ENCODE measurements around the gene GOT2.
"Not testable (repeated sequence)": the region's sequence is repeated elsewhere in the genome, so short reads cannot be mapped to it uniquely, and the experiment has no call there.

Gene GOT2

DNA sequence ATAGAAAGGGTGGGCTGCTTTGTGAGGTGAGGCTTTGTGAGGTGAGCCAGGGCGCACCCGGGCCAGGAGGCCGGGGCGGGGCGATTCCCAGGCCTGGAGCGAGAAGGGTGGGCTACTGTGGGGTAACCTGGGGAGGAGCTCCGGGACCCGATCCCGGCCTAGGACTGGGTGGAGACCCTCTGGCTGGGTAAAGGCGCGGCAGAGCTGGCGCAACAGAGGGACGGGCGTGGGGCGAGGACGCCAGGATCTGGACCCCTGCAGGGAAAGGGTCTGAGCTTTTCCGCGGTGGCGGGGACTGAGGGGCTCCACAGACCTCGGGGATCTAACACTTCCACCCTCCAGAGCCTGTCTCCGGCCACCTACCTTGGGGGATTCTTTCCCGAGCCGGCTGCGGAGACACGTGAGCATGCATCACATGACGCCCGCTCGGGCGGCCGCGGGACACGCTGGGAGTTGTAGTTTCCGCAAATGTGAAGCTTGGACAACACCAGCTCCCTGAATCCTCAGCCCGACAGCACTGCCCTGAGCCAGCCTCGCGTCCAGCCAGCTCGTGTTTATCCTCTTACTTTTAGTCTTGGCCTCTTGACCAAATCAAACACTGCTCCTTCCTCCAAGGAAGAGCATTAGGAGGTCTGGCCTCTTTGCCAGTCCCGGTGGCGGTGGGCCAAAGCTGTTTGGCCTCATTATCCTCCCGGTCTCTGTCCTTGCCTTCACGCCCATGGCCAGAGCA is 49.6 kb downstream of the GOT2 start, which contains the start of gene SLC38A7:
TSS of gene SLC38A7 (minus strand) at position 417 of the 730 bp plus-strand sequence. CDS start 4,644 bp downstream, outside the sequence.
- Mint-ChIP-seq H3K4me3 (peak within 1 kb of the TSS; percentile 88), H3K4me1 (ENCODE audit: low read depth) (peaks cover 21% of the 10 kb centered on the region), H3K27ac (peak within 1 kb of the TSS; percentile 65), H3K9me3 (no peaks in the 10 kb centered on the region), H3K27me3 (peaks cover under 1% of the 10 kb centered on the region), H3K36me3 (ENCODE audit: low read depth) (no peaks in the 10 kb centered on the region)

DNA sequence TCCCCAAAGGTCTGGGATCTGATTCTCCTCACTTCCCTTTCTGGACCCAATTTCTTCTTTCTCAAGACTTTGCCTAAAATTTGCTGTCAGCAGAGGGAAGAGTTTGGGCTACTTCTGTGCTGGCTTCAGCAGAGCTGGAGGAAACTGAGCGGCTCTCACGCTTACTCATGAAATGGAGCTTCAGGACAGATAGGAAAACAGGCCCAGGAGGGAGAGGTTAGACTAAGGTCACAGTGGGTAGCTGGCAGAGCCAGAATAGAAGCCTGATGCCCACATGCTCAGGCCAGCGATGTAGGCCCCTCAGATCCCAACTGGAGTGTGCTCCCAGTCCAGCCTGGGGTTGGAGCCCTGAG is 50.1 kb downstream of the GOT2 start:
- H3K4me1 Mint-ChIP-seq (ENCODE audit: low read depth) = peaks cover 21% of the 10 kb centered on the region
- no peaks in the 10 kb centered on the region for H3K27me3 Mint-ChIP-seq
- H3K4me3 Mint-ChIP-seq = peak overlapping the region; percentile 88
- H3K36me3 Mint-ChIP-seq (ENCODE audit: low read depth) = no peaks in the 10 kb centered on the region
- H3K27ac Mint-ChIP-seq = peak overlapping the region; percentile 65
- H3K9me3 Mint-ChIP-seq = no peaks in the 10 kb centered on the region

DNA sequence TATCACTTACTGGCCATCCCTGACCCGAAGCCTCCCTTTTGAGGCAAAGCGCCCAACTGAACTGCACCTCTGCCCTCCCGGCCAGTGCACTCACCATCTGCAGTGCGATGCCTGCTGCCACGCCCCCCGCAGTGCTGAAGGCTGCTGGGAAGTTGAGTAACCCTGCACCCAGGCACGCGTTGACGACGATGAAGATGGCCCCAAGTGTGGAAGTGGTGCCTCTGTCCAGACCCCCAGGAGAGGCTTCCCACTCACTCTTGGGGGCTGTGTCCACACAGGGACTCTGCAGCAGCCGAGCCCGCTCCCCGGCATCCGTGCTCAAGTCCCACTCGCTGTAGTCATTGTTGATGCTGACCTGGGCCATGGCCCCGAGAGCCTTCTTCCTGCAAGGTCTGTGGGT is 54.4 kb downstream of the GOT2 start:
- no peaks in the 10 kb centered on the region for H3K9me3 Mint-ChIP-seq
- H3K27me3 Mint-ChIP-seq = no peaks in the 10 kb centered on the region
- H3K27ac Mint-ChIP-seq = no peak overlapping the region
- H3K36me3 Mint-ChIP-seq (ENCODE audit: low read depth) = no peaks in the 10 kb centered on the region
- H3K4me1 Mint-ChIP-seq (ENCODE audit: low read depth) = peaks cover 17% of the 10 kb centered on the region
- no peak overlapping the region for H3K4me3 Mint-ChIP-seq

DNA sequence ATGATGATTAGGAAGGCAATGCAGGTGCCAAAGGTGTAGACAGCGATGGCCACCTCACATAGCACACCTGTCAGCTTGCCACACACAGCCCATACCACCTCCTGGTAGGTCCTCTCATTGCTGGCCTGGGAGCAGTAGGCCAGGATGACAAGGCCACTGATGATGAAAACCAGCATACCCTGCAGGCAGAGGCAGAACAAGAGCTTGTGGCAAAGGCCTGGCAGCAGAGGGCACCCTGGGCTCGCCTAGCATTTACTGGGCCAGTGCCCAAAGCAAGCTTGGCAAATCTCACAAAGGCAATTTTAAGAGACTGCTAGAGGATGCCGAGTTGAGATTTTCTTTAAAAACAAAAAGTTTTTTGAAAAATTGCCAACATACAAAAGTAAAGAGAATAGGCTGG is 55.4 kb downstream of the GOT2 start:
- H3K9me3 Mint-ChIP-seq = no peaks in the 10 kb centered on the region
- no peak overlapping the region for H3K27ac Mint-ChIP-seq
- H3K4me1 Mint-ChIP-seq (ENCODE audit: low read depth) = peaks cover 9% of the 10 kb centered on the region
- H3K4me3 Mint-ChIP-seq = no peak overlapping the region
- H3K27me3 Mint-ChIP-seq = no peaks in the 10 kb centered on the region
- H3K36me3 Mint-ChIP-seq (ENCODE audit: low read depth) = no peaks in the 10 kb centered on the region

DNA sequence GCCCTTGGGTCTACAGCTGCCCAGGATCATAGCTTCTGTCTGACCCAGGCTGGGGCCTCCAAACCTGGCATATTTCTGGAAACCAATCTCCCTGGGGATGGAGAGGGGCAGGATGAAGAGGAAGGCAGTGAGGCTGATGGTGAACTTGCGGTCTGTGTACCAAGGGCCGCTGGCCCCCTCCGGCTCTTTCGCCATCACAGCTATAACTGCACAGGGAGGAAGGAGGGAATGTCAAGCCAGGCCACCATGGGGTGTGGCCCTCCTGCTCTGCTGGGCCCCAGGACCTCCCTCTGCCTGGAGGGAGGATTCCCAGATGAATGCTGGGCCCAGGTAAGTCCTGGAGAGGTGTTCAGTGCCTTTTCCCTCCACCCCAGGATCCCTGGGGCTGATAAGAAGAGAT is 55.8 kb downstream of the GOT2 start:
- Mint-ChIP-seq H3K36me3 (ENCODE audit: low read depth) (no peaks in the 10 kb centered on the region), H3K4me1 (ENCODE audit: low read depth) (peaks cover 5% of the 10 kb centered on the region), H3K27ac (no peak overlapping the region), H3K9me3 (no peaks in the 10 kb centered on the region), H3K4me3 (no peak overlapping the region), H3K27me3 (no peaks in the 10 kb centered on the region)

DNA sequence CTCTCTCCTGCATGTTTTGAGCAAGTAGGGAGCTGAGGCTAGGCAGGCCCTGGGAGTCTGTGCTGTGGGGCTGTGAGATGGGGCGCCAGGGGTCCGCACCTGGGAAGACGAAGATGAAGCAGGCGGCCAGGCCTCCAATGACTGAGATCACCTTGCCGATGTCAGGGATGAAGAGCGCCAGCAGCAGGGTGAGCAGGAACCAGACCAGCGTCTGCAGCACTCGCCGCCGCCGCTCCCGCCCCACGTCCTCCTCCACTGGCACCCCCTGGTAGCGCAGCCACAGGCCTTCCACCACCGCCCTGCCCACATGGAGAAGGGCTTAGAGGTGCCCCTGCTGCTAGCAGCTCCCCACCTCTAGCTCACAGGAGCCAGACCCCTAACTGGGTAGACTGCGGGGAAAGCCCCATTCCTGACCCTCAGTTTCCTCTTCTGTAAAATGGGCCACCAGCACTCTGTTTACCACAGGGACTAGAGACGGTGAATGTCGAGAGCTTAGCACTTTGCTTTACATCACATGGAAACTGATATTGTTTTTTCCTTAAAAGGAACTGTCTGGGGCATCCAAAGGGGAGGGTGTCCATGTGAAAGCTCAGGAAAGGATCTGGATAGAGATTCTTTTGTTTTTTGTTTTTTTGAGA is 63.1 kb downstream of the GOT2 start:
- no peaks in the 10 kb centered on the region for H3K27me3 Mint-ChIP-seq

DNA sequence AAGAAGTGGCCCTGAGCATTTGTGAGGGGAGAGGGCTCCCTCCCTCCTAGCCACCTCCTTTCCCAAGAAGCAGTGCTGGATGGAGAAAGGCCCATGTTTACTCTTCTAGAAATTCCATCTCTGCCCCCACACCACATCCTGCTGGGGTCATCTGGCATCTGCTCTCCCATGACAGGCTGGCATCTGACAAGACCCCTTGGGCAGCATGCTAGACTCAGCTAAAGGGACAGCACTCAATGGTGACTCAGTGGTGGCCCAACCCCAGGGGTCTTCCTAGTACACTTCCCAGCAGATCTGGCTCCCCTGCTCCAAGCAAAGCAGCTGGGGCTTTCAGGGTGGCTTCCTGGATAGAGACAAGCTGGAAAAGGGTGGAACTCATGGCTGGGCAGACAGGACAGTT is 63.9 kb downstream of the GOT2 start:
- Mint-ChIP-seq H3K9me3 (no peaks in the 10 kb centered on the region), H3K27ac (no peak overlapping the region), H3K4me3 (no peak overlapping the region), H3K27me3 (no peaks in the 10 kb centered on the region), H3K36me3 (ENCODE audit: low read depth) (peaks cover 15% of the 10 kb centered on the region), H3K4me1 (ENCODE audit: low read depth) (no peaks in the 10 kb centered on the region)

More for the DNA sequence above, 63.1 kb downstream of the GOT2 start:
- H3K36me3 Mint-ChIP-seq (ENCODE audit: low read depth) = peaks cover 15% of the 10 kb centered on the region
- H3K4me1 Mint-ChIP-seq (ENCODE audit: low read depth) = no peaks in the 10 kb centered on the region
- H3K9me3 Mint-ChIP-seq = no peaks in the 10 kb centered on the region
- no peak overlapping the region for H3K27ac Mint-ChIP-seq
- H3K4me3 Mint-ChIP-seq = no peak overlapping the region

DNA sequence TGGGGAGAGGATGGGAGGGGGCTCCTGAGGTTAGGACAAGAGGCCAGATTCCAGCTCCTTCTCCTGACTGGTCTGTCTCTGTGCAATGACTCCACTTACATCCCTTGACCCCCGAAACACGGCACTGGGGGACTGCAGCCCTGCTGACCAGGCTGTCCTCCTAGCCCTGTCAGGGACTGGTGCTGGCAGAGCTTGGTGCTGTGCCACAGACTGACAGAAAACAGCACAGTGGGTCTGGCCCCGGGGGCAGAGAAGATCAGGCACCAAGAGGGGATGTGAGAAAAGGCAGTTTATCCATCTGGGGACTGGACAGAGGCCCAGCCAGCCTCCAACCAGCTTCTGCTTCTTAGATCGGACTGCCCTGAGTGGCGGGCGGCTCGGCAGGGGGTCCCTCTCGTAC is 68.9 kb downstream of the GOT2 start:
- H3K27ac Mint-ChIP-seq = no peak overlapping the region
- H3K36me3 Mint-ChIP-seq (ENCODE audit: low read depth) = peaks cover 14% of the 10 kb centered on the region

DNA sequence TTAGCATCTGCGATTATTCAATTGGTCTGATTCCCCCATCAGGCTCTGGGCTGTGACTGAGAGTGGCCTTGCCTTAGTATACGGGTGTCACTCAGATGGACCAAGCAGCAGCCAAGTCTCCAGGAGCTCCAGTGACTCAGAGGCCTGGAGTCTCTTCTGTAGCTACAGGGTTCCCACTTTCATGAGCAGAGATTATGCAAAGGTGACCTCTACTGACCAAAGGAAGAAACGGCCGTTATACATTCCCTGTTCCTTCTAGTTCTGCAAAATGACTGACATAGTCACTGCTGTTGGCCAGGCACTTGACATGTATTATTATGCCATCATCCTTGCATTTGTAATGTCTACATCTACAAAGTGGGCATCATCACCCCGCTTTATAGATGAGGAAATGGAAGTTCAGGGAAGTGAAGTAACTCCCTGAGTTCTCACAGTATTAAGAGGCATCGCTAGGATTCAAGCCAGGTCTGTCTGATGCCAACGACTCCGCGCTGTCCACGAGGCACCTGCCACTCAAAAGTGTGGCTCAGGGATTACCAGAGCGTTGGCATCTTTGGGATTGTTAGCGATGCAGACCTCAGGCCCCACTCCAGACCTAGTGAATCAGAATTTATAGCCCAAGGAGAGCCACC is 72.8 kb downstream of the GOT2 start:
- H3K27ac Mint-ChIP-seq = no peak overlapping the region
- no peaks in the 10 kb centered on the region for H3K9me3 Mint-ChIP-seq
- H3K36me3 Mint-ChIP-seq (ENCODE audit: low read depth) = peaks cover under 1% of the 10 kb centered on the region
- H3K4me3 Mint-ChIP-seq = no peak overlapping the region
- no peaks in the 10 kb centered on the region for H3K4me1 Mint-ChIP-seq (ENCODE audit: low read depth)
- peaks cover 4% of the 10 kb centered on the region for H3K27me3 Mint-ChIP-seq

More for the DNA sequence above, 68.9 kb downstream of the GOT2 start:
- no peaks in the 10 kb centered on the region for H3K4me1 Mint-ChIP-seq (ENCODE audit: low read depth)
- no peaks in the 10 kb centered on the region for H3K27me3 Mint-ChIP-seq
- H3K9me3 Mint-ChIP-seq = no peaks in the 10 kb centered on the region
- no peak overlapping the region for H3K4me3 Mint-ChIP-seq

DNA sequence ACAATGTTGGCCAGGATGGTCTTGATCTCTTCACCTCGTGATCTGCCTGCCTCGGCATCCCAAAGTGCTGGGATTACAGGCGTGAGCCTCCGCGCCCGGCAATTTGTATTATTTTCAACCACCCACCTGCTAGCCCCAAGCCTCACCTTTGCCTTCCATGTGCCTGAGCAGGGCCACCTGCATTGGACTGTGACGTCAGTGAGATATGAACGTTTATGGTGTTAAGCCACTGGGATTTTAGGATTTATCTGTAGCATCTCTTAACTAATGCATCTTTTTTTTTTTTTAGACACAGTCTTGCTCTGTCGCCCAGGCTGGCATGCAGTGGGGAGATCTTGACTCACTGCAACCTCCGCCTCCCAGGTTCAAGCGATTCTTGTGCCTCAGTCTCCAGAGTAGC is 74.2 kb downstream of the GOT2 start:
- H3K27ac Mint-ChIP-seq; H3K4me1 Mint-ChIP-seq (ENCODE audit: low read depth): not testable (repeated sequence)

DNA sequence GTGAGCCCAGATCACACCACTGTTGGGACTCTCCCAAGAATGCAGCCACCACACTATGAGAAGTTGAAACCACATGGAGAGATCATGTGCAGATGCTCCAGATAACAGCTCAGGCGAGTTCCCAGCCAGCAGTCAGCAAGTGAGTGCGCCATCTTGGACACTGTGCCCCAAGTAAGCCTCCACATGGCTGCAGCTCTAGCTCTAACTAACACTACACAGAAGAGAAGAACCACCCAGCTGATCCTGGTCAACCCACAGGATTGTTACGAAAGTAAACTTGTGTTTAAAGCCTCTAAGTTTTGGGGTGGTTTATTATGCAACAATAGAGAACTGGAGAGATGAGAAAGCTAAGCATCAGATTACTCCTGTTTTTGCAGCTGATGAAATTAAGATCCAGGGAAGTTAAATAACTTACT is 75.3 kb downstream of the GOT2 start:
- Mint-ChIP-seq H3K4me1 (ENCODE audit: low read depth) (no peaks in the 10 kb centered on the region), H3K27ac (no peak overlapping the region), H3K4me3 (no peak overlapping the region), H3K27me3 (peaks cover 4% of the 10 kb centered on the region), H3K9me3 (no peaks in the 10 kb centered on the region), H3K36me3 (ENCODE audit: low read depth) (no peaks in the 10 kb centered on the region)

More for the DNA sequence above, 74.2 kb downstream of the GOT2 start:
- H3K9me3 Mint-ChIP-seq; H3K4me3 Mint-ChIP-seq; H3K27me3 Mint-ChIP-seq; H3K36me3 Mint-ChIP-seq (ENCODE audit: low read depth): not testable (repeated sequence)

Data from stimulated activated naive CD8-positive, alpha-beta T cell treated with anti-CD3 and anti-CD28 coated beads, Interleukin-15, Interleukin-2, amounts not matched to agents 100 ng/mL and 50 ng/mL, for 24 hours (primary cell).